Measurements from ENCODE around the gene TAF13.

Gene TAF13

DNA sequence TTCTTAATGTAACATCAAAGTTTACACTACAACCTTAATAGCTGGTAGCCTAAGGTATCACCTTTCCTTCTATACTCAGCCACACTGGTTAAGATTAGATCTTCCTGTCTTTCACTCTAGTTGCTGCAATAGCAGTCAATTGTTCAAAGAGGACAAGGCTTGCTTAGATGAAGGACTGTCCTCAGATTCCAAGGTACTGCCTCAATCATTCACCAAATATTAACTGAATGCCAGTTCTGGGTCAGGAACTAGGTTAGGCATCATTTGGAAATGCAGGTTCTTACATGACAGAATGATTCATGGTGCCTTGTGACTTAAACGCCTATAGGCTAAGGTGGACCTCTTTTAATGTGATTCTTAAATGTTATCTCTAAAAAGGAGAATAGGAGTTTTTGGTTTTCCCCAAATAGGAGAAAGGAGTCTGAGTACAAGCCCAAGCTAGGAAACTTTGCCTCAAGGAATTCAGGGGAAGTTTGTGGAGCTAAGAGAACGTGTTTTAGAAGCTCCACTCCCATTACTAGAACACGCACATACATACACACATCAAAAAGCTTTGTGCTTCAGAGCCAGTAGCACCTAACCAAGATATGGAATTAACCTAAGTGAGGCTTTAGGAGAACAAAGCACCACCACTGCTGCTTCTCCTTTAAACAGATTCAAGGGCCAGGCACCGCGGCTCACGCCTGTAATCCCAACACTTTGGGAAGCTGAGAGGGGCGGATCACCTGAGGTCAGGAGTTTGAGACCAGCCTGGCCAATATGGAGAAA, 25.4 kb downstream of the TAF13 start:
- H3K4me3 ChIP-seq (replicated peaks in 1 of 2; ENCODE audit: low read depth in 2 of 2, low read length in 2 of 2) = no peak overlapping the region
- DNase-seq (ENCODE audit: low read depth in 2 of 2) = no peak
- TF ChIP-seq, protein P1, sequence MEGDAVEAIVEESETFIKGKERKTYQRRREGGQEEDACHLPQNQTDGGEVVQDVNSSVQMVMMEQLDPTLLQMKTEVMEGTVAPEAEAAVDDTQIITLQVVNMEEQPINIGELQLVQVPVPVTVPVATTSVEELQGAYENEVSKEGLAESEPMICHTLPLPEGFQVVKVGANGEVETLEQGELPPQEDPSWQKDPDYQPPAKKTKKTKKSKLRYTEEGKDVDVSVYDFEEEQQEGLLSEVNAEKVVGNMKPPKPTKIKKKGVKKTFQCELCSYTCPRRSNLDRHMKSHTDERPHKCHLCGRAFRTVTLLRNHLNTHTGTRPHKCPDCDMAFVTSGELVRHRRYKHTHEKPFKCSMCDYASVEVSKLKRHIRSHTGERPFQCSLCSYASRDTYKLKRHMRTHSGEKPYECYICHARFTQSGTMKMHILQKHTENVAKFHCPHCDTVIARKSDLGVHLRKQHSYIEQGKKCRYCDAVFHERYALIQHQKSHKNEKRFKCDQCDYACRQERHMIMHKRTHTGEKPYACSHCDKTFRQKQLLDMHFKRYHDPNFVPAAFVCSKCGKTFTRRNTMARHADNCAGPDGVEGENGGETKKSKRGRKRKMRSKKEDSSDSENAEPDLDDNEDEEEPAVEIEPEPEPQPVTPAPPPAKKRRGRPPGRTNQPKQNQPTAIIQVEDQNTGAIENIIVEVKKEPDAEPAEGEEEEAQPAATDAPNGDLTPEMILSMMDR (IDR thresholded peaks at IDR 0.05; ENCODE audit: low read depth, low read length) = no peak

DNA sequence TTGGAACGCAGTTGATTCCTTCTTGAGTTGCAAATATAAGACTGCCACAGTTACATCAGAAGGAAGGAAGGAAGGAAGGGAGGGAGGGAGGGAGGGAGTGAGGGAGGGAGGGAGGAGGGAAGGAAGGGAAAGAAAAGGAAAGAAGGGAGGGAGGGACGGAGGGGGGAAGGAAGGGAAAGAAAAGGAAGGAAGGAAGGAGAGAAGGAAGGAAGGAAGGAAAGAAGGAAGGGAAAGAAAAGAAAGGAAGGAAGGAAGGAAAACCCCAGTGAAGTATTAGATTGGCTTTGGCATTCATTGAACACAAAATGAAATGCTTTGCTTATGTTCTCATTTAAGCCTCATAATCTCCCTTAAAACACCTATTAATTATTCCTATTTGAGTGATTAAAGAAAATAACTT, 27.5 kb downstream of the TAF13 start:
- no peak overlapping the region for H3K4me3 ChIP-seq (replicated peaks in 1 of 2; ENCODE audit: low read depth in 2 of 2, low read length in 2 of 2)
- no peak for DNase-seq (ENCODE audit: low read depth in 2 of 2)
- TF ChIP-seq, protein P1 (IDR thresholded peaks at IDR 0.05; ENCODE audit: low read depth, low read length) = no peak

DNA sequence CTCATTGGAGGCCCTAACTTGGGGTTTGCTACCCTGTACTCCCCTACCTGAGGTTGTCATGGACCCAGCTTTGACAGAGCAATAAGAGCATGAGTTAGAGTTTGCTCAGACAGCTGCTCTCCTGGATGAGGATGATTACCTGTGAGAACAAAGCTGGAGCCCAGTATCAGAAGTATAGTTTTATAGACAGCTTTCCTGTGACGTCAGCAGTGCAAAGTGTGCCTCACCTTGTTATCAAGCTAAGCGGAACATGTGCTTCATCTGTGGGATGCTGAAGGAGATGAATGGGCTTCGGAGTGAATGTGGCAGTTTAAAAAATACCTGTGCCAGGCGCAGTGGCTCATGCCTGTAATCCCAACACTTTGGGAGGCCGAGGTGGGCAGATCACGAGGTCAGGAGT, 28.5 kb downstream of the TAF13 start:
- TF ChIP-seq, protein P1 (IDR thresholded peaks at IDR 0.05; ENCODE audit: low read depth, low read length) = no peak
- DNase-seq (ENCODE audit: low read depth in 2 of 2) = no peak
- H3K4me3 ChIP-seq (replicated peaks in 1 of 2; ENCODE audit: low read depth in 2 of 2, low read length in 2 of 2) = no peak overlapping the region

DNA sequence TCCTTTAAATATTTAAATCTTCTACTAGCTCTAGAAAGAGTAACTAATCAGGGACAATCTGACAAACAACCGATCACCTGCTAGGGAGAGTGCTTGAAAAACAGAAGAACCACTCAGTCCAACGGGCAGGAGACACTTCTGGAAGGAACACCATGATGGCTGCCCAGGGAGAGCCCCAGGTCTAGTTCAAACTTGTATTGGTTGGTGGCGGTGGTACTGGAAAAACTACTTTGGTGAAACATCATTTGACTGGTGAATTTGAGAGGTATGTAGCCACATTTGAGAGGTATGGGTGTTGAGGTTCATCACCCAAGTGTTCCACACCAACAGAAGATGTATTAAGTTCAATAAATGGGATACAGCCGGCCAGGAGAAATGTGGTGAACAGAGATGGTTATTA, 29.1 kb downstream of the TAF13 start:
- DNase-seq (ENCODE audit: low read depth in 2 of 2) = no peak
- H3K4me3 ChIP-seq (replicated peaks in 1 of 2; ENCODE audit: low read depth in 2 of 2, low read length in 2 of 2) = no peak overlapping the region
- TF ChIP-seq, protein P1 (IDR thresholded peaks at IDR 0.05; ENCODE audit: low read depth, low read length) = no peak

DNA sequence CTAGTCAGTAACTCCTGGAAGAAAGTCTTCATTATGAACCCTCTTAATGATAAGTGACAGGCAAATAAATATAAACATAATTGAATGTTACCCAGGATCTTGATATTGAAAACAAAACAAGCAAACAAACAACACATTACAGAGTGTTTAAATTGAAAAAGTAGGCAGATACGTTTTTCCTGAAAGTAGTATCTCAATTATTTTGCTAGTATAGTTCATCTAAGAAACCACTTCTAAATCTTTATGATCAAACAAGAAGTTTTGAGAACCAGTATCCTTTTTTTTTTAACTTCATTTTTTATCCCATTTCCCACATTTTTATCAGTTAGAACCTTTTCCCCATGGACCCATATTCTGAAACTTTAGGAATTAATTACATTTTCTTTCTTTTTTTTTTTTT, 30.2 kb downstream of the TAF13 start:
- TF ChIP-seq, protein P1 (IDR thresholded peaks at IDR 0.05; ENCODE audit: low read depth, low read length) = no peak
- no peak for DNase-seq (ENCODE audit: low read depth in 2 of 2)
- H3K4me3 ChIP-seq (replicated peaks in 1 of 2; ENCODE audit: low read depth in 2 of 2, low read length in 2 of 2) = no peak overlapping the region

DNA sequence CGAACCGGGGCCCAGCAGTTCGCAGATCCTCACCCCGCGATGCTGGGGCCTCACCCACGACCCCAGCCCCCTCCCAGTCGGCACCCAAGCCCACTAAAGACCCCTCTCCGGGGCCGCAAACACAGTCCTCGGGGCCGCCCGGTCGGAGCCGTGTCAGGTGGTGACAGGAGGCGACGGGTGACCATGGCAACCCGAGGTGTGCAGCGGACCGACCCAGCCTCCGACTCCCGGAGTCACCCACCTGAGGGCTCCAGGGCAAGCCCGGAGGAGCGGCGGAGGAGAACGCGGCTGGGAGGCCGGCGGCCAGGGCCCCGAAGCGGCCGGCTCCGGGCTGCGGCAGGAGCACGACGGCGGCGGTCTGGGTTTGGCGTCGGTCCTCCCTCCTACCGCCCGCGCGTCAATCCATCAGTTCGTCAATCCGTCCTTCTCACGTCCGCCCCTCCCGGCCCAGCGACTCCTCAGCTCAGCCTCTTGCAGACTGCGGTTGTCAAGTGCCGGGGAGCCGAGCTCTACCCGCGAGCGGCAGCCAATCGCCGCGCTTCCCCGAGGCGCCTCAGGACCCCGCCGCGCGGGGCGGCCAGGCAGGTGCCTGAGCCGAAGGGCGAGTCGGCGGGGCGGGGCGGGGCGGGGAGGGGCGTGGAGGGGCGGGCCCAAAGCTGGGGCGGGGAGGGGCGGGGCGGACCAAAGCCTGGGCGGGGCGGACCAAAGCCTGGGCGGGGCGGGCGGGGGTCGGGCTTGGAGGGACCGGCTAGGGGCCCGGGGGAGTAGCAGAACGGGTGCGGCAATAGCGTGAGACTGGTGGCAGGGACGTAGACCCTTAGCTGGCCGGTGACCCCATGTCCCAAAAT, 34.0 kb downstream of the TAF13 start, which contains the start of gene WDR47:
TSS of gene WDR47 (minus strand) at position 482 of the 848 bp plus-strand sequence. CDS start 18,590 bp downstream, outside the sequence.
- TF ChIP-seq, protein P1 (IDR thresholded peaks at IDR 0.05; ENCODE audit: low read depth, low read length) = no peak
- peak; percentile 96 to 97 for DNase-seq (ENCODE audit: low read depth in 2 of 2)
- H3K4me3 ChIP-seq (replicated peaks in 1 of 2; ENCODE audit: low read depth in 2 of 2, low read length in 2 of 2) = peak within 1 kb of the TSS; percentile 94 to 98
